Fibroblast of lung (primary cell): Measurements from ENCODE around the gene TBL1X. TPM values are rescaled to one million over a fixed set of nuclear protein-coding genes. Genes with fewer than 3 reads are reported as not detected.

Experiments used
- DNase-seq, 2 donors: peaks; one replicate each; pipeline versions ENCODE4 v3.0.0 to v3.0.0-alpha.2; 2010; ENCODE audit warnings: low read depth in 2 of 2
- H2AFZ ChIP-seq: 2 replicates; pipeline ENCODE4 v1.5.1; 2012; ENCODE audit warnings: low read length, control low read depth, inconsistent platforms
- H3K27ac ChIP-seq: 2 replicates; pipeline ENCODE4 v1.5.1; 2011; ENCODE audit warnings: low read length, control low read depth; ENCODE audit not compliant: insufficient read depth
- H3K27me3 ChIP-seq: 2 replicates; pipeline ENCODE4 v1.5.1; 2011; ENCODE audit warnings: mild to moderate bottlenecking, low read length; ENCODE audit not compliant: control insufficient read depth, insufficient read depth
- H3K36me3 ChIP-seq: 2 replicates; pipeline ENCODE4 v1.5.1; 2011; ENCODE audit warnings: low read length; ENCODE audit not compliant: control insufficient read depth, insufficient read depth
- H3K4me1 ChIP-seq: 2 replicates; pipeline ENCODE4 v1.5.1; 2011; ENCODE audit warnings: low read length; ENCODE audit not compliant: control insufficient read depth, insufficient read depth; ENCODE audit errors: extremely low read depth
- H3K4me2 ChIP-seq: 2 replicates; pipeline ENCODE4 v1.5.1; 2011; ENCODE audit warnings: low read length, control low read depth; ENCODE audit not compliant: insufficient read depth; ENCODE audit errors: extremely low read depth
- H3K4me3 ChIP-seq, 4 experiments: fragments of 200-600 bp in 1 of 4; sonication (generic) in 1 of 4; replicated peaks in 1 of 4; 2 replicates each; pipeline ENCODE4 v1.5.1; 2011 to 2016; ENCODE audit warnings: low read length in 4 of 4, low read depth in 3 of 4, mild to moderate bottlenecking in 3 of 4, control low read depth in 2 of 4, inconsistent platforms in 1 of 4, mixed read lengths in 1 of 4; ENCODE audit not compliant: insufficient read depth in 1 of 4; ENCODE audit errors: control extremely low read depth in 1 of 4
- H3K79me2 ChIP-seq: 2 replicates; pipeline ENCODE4 v1.5.1; 2012; ENCODE audit warnings: mild to moderate bottlenecking, low read length, inconsistent platforms; ENCODE audit not compliant: control insufficient read depth, insufficient read depth
- H3K9ac ChIP-seq: 2 replicates; pipeline ENCODE4 v1.5.1; 2011; ENCODE audit warnings: mild to moderate bottlenecking, low read length, control low read depth; ENCODE audit not compliant: insufficient read depth
- H3K9me3 ChIP-seq: 2 replicates; pipeline ENCODE4 v1.5.1; 2012; ENCODE audit warnings: low read depth, low read length; ENCODE audit not compliant: control insufficient read depth, insufficient read depth
- H4K20me1 ChIP-seq: 2 replicates; pipeline ENCODE4 v1.5.1; 2011; ENCODE audit warnings: low read length; ENCODE audit not compliant: control insufficient read depth, insufficient read depth; ENCODE audit errors: extremely low read depth
- CTCF ChIP-seq, 2 donors: IDR thresholded peaks in 1 of 2; conservative IDR thresholded peaks in 1 of 2; 1 replicate in 1 of 2; 2 replicates in 1 of 2; pipeline ENCODE4 v1.5.1; 2011 to 2012; ENCODE audit warnings: low read length in 2 of 2, control low read depth in 1 of 2, inconsistent platforms in 1 of 2, low read depth in 1 of 2, mild to moderate bottlenecking in 1 of 2
- EZH2 ChIP-seq: IDR thresholded peaks from 2 replicates; pipeline ENCODE4 v1.5.1; 2012; ENCODE audit warnings: low read length, control low read depth, mild to moderate bottlenecking; ENCODE audit errors: missing control alignments
- polyA plus RNA-seq, 2 donors: library from polyadenylated mRNA; depleted of rRNA in 1 of 2; stranded (reverse) in 1 of 2; unstranded in 1 of 2; fragments of >200 nt; gene quantifications; 2 replicates each; pipeline ENCODE4 v1.2.1, GENCODE V29; 2011 to 2012; ENCODE audit warnings: missing spikeins in 1 of 2
- total RNA-seq: library from RNA; depleted of rRNA; stranded (reverse); fragments of >200 nt; gene quantifications from 2 replicates; pipeline ENCODE4 v1.2.1, GENCODE V29; 2014

Gene TBL1X
- total and polyA plus RNA-seq, 2 donors (not counting 1 experiment from before 2014, with no cell fraction given): 25.8 to 29.4 TPM

- no peak overlapping the region for H3K9ac ChIP-seq
- no peaks in the 10 kb centered on the region for H4K20me1 ChIP-seq
- no peaks in the 10 kb centered on the region for H3K79me2 ChIP-seq
- no peak overlapping the region for H3K4me3 ChIP-seq
- no peak for TF ChIP-seq EZH2
- no peak for TF ChIP-seq CTCF (conservative IDR thresholded peaks at IDR 0.05 in 1 of 2, IDR thresholded peaks at IDR 0.05 in 1 of 2; ENCODE audit: low read depth in 1 of 2, low read length in 2 of 2)
- no peak overlapping the region for H3K4me2 ChIP-seq
- no peaks in the 10 kb centered on the region for H3K4me1 ChIP-seq
- no peak overlapping the region for H2AFZ ChIP-seq
- peak in 1 of 2 donors; percentile 20 for DNase-seq
- H3K9me3 ChIP-seq: no peaks in the 10 kb centered on the region
- no peak overlapping the region for H3K27ac ChIP-seq
- no peaks in the 10 kb centered on the region for H3K36me3 ChIP-seq
- H3K27me3 ChIP-seq: no peaks in the 10 kb centered on the region
These were observed 44.3 kb upstream of the TBL1X start for GRCh38 chrX:9420275-9421265.

- Histone ChIP-seq H3K9ac (no peak overlapping the region), H3K27ac (no peak overlapping the region), H3K4me2 (no peak overlapping the region), H3K27me3 (no peaks in the 10 kb centered on the region), H3K79me2 (no peaks in the 10 kb centered on the region), H3K4me1 (no peaks in the 10 kb centered on the region), H4K20me1 (no peaks in the 10 kb centered on the region), H3K4me3 (no peak overlapping the region), H2AFZ (no peak overlapping the region), H3K36me3 (no peaks in the 10 kb centered on the region), H3K9me3 (no peaks in the 10 kb centered on the region)
- no peak for DNase-seq
- TF ChIP-seq EZH2 (no peak), CTCF (conservative IDR thresholded peaks at IDR 0.05 in 1 of 2, IDR thresholded peaks at IDR 0.05 in 1 of 2; ENCODE audit: low read depth in 1 of 2, low read length in 2 of 2) (no peak)
These were observed 35.1 kb upstream of the TBL1X start for GRCh38 chrX:9429767-9430166.

GRCh38 chrX:9430346-9430921 is 34.4 kb upstream of the TBL1X start:
- Histone ChIP-seq H3K36me3 (no peaks in the 10 kb centered on the region), H3K79me2 (no peaks in the 10 kb centered on the region), H3K27ac (no peak overlapping the region), H3K4me2 (no peak overlapping the region), H3K4me3 (no peak overlapping the region), H3K9ac (no peak overlapping the region), H2AFZ (no peak overlapping the region), H3K9me3 (no peaks in the 10 kb centered on the region), H4K20me1 (no peaks in the 10 kb centered on the region), H3K27me3 (no peaks in the 10 kb centered on the region), H3K4me1 (no peaks in the 10 kb centered on the region)
- no peak for DNase-seq
- no peak for TF ChIP-seq EZH2
- TF ChIP-seq CTCF (conservative IDR thresholded peaks at IDR 0.05 in 1 of 2, IDR thresholded peaks at IDR 0.05 in 1 of 2; ENCODE audit: low read depth in 1 of 2, low read length in 2 of 2): no peak
